Measurements from ENCODE around the gene ACOT6. TPM values are rescaled to one million over a fixed set of nuclear protein-coding genes. Genes with fewer than 3 reads are reported as not detected.

Gene ACOT6
- not detected in 2 replicates for total RNA-seq (2014; rRNA removed; shearing (Covaris generic))

GRCh38 chr14:73612339-73613045 lies at the start of gene ACOT6:
Gene ACOT6 (plus strand): TSS chr14:73612517. CDS start chr14:73612572, 55 bp downstream.

GRCh38 chr14:73569185-73569958 lies 42.9 kb upstream of the ACOT6 start, which contains the start of gene ACOT2:
Gene ACOT2 (plus strand): TSS chr14:73569213. CDS start chr14:73569241, 28 bp downstream.

GRCh38 chr14:73591690-73592449 lies 20.4 kb upstream of the ACOT6 start, which contains the start of gene ACOT4:
Gene ACOT4 (plus strand): TSS chr14:73591873. CDS start chr14:73591960, 87 bp downstream.

GRCh38 chr14:73644531-73645247 lies 32.4 kb downstream of the ACOT6 start, which contains the start of gene DNAL1:
Gene DNAL1 (plus strand): TSS chr14:73644986. CDS start chr14:73645040, 54 bp downstream.

Small RNAs within 50 kb of the gene (small RNA-seq; reads per million reads assigned to genes)
- not detected for gene RNU6-240P

Other genes with a start within 250 kb of the ACOT6 start
- gene NUMB, start 154.0 kb upstream of the ACOT6 start, total RNA-seq (2014; rRNA removed; shearing (Covaris generic)) = 13.1 and 14.2 TPM in 2 replicates
- gene RIOX1, start 121.6 kb upstream of the ACOT6 start, total RNA-seq (2014; rRNA removed; shearing (Covaris generic)) = 18.6 and 18.7 TPM in 2 replicates
- 0.74 and 2.1 TPM in 2 replicates for gene ACOT1, start 75.4 kb upstream of the ACOT6 start, total RNA-seq (2014; rRNA removed; shearing (Covaris generic))
- gene HEATR4, start 53.6 kb upstream of the ACOT6 start, total RNA-seq (2014; rRNA removed; shearing (Covaris generic)) = not detected in 2 replicates
- gene ACOT2, start 43.3 kb upstream of the ACOT6 start, total RNA-seq (2014; rRNA removed; shearing (Covaris generic)) = 20.0 and 20.6 TPM in 2 replicates
- not detected in 2 replicates for gene ACOT4, start 20.6 kb upstream of the ACOT6 start, total RNA-seq (2014; rRNA removed; shearing (Covaris generic))
- 2.7 and 5.4 TPM in 2 replicates for gene DNAL1, start 32.5 kb downstream of the ACOT6 start, total RNA-seq (2014; rRNA removed; shearing (Covaris generic))
- 4.9 and 5.0 TPM in 2 replicates for gene PNMA1, start 101.9 kb downstream of the ACOT6 start, total RNA-seq (2014; rRNA removed; shearing (Covaris generic))
- 6.4 and 11.0 TPM in 2 replicates for gene PTGR2, start 239.3 kb downstream of the ACOT6 start, total RNA-seq (2014; rRNA removed; shearing (Covaris generic))